IMR-90 (cell line): ENCODE data around the gene IL36RN. TPM values are rescaled to one million over a fixed set of nuclear protein-coding genes. Genes with fewer than 3 reads are reported as not detected.

Experiments used
- ATAC-seq: fragments of 200-7000 bp; cut with Tn5 transposase; 2 replicates; pipeline ENCODE4 v1.9.1; 2020; ENCODE audit warnings: low read depth, mild to moderate bottlenecking, moderate library complexity
- BruUV-seq: library from RNA; stranded (reverse); fragments of 400-500 nt; replicated peaks from 2 replicates; lab custom pipeline; 2021; lab: Mats Ljungman, UMichigan
- CTCF ChIA-PET: fragments of 300-600 bp; formaldehyde crosslinking; extraction: SDS; loops from one replicate; lab custom pipeline; 2021; ENCODE audit warnings: antibody characterized with exemption; lab: Yijun Ruan, JAX
- POLR2A ChIA-PET: fragments of 300-600 bp; sonication (Branson Sonifier 250); formaldehyde crosslinking; loops from one replicate; lab custom pipeline; 2022; ENCODE audit warnings: antibody characterized with exemption; ENCODE audit not compliant: unreplicated experiment; lab: Charles Lee
- DNase-seq: peaks from one replicate; pipeline ENCODE4 v3.0.0; 2013
- H2AFZ ChIP-seq: replicated peaks from 2 replicates; pipeline ENCODE3; 2013; ENCODE audit warnings: low read length, mild to moderate bottlenecking; ENCODE audit not compliant: poor library complexity
- H2AK5ac ChIP-seq: 2 replicates; pipeline ENCODE4 v1.6.1; 2013; ENCODE audit warnings: low read depth, low read length, inconsistent platforms
- H2AK9ac ChIP-seq: replicated peaks from 2 replicates; pipeline ENCODE3; 2013; ENCODE audit warnings: mild to moderate bottlenecking, low read depth, low read length, moderate library complexity; ENCODE audit not compliant: poor library complexity
- H2BK120ac ChIP-seq: 2 replicates; pipeline ENCODE4 v1.6.1; 2013; ENCODE audit warnings: low read depth, low read length, inconsistent platforms
- H2BK15ac ChIP-seq: 3 replicates; pipeline ENCODE4 v1.6.1; 2013; ENCODE audit warnings: low read depth, low read length, inconsistent platforms
- H2BK20ac ChIP-seq: 2 replicates; pipeline ENCODE4 v1.6.1; 2013; ENCODE audit warnings: low read depth, mild to moderate bottlenecking, inconsistent platforms, low read length, moderate library complexity
- H2BK5ac ChIP-seq: 2 replicates; pipeline ENCODE4 v1.6.1; 2013; ENCODE audit warnings: mild to moderate bottlenecking, low read depth, low read length, inconsistent platforms; ENCODE audit not compliant: poor library complexity, severe bottlenecking
- H3K14ac ChIP-seq: replicated peaks from 2 replicates; pipeline ENCODE4 v1.6.1; 2013; ENCODE audit warnings: low read depth, low read length, inconsistent platforms
- H3K18ac ChIP-seq: 2 replicates; pipeline ENCODE4 v1.6.1; 2013; ENCODE audit warnings: low read depth, low read length, control low read depth
- H3K23ac ChIP-seq: 2 replicates; pipeline ENCODE4 v1.6.1; 2013; ENCODE audit warnings: low read depth, low read length, inconsistent platforms
- H3K27ac ChIP-seq: 2 replicates; pipeline ENCODE4 v1.5.1; 2013; ENCODE audit warnings: mild to moderate bottlenecking, control low read depth, low read length; ENCODE audit not compliant: insufficient read depth
- H3K27me3 ChIP-seq: 2 replicates; pipeline ENCODE4 v1.6.1; 2013; ENCODE audit warnings: low read length; ENCODE audit not compliant: control insufficient read depth, insufficient read depth
- H3K36me3 ChIP-seq: 2 replicates; pipeline ENCODE4 v1.6.1; 2013; ENCODE audit warnings: low read length, mixed read lengths; ENCODE audit not compliant: control insufficient read depth, insufficient read depth
- H3K4ac ChIP-seq: 2 replicates; pipeline ENCODE4 v1.6.1; 2013; ENCODE audit warnings: low read depth, low read length, inconsistent platforms
- H3K4me1 ChIP-seq: 2 replicates; pipeline ENCODE4 v1.6.1; 2013; ENCODE audit warnings: low read length, mixed read lengths; ENCODE audit not compliant: control insufficient read depth, insufficient read depth
- H3K4me2 ChIP-seq: 2 replicates; pipeline ENCODE4 v1.6.1; 2013; ENCODE audit warnings: low read depth, mild to moderate bottlenecking, control low read depth, low read length, moderate library complexity
- H3K4me3 ChIP-seq: 2 replicates; pipeline ENCODE4 v1.5.1; 2013; ENCODE audit warnings: low read depth, mild to moderate bottlenecking, control low read depth, low read length, moderate library complexity; ENCODE audit not compliant: insufficient read depth
- H3K56ac ChIP-seq: 2 replicates; pipeline ENCODE4 v1.6.1; 2013; ENCODE audit warnings: low read length, inconsistent platforms; ENCODE audit not compliant: insufficient read depth; ENCODE audit errors: extremely low read depth
- H3K79me1 ChIP-seq, 2 experiments: 2 replicates each; pipeline ENCODE4 v1.6.1; 2013; ENCODE audit warnings: low read length in 2 of 2, inconsistent platforms in 1 of 2, low read depth in 1 of 2
- H3K9ac ChIP-seq: 2 replicates; pipeline ENCODE4 v1.6.1; 2013; ENCODE audit warnings: low read depth, low read length, control low read depth
- H3K9me1 ChIP-seq: 2 replicates; pipeline ENCODE4 v1.6.1; 2013; ENCODE audit warnings: low read length, inconsistent platforms; ENCODE audit not compliant: insufficient read depth
- H3K9me3 ChIP-seq: 2 replicates; pipeline ENCODE4 v1.6.1; 2013; ENCODE audit warnings: low read length; ENCODE audit not compliant: control insufficient read depth, insufficient read depth
- H4K20me1 ChIP-seq: 2 replicates; pipeline ENCODE4 v1.6.1; 2013; ENCODE audit warnings: low read length, inconsistent platforms; ENCODE audit not compliant: insufficient read depth
- H4K5ac ChIP-seq: 2 replicates; pipeline ENCODE4 v1.6.1; 2013; ENCODE audit warnings: mild to moderate bottlenecking, low read depth, low read length, control low read depth
- H4K8ac ChIP-seq, 2 experiments: 2 replicates each; pipeline ENCODE4 v1.6.1; 2013; ENCODE audit warnings: low read depth in 2 of 2, low read length in 2 of 2, control low read depth in 1 of 2, inconsistent platforms in 1 of 2
- H4K91ac ChIP-seq: 2 replicates; pipeline ENCODE4 v1.6.1; 2013; ENCODE audit warnings: low read depth, low read length, inconsistent platforms; ENCODE audit not compliant: insufficient read depth
- BHLHE40 ChIP-seq: fragments of 150-350 bp; IDR thresholded peaks from 2 replicates; pipeline ENCODE4 v1.6.1; 2016; ENCODE audit warnings: mild to moderate bottlenecking, low read depth, low read length
- CEBPB ChIP-seq: IDR thresholded peaks from 2 replicates; pipeline ENCODE4 v1.6.1; 2012; ENCODE audit warnings: low read depth, low read length, improper control_type of control experiment
- CHD1 ChIP-seq: IDR thresholded peaks from 2 replicates; pipeline ENCODE4 v1.6.1; 2012; ENCODE audit warnings: low read depth, low read length, improper control_type of control experiment
- FOS ChIP-seq: fragments of 150-350 bp; IDR thresholded peaks from 2 replicates; pipeline ENCODE4 v1.6.1; 2016; ENCODE audit warnings: low read depth, low read length
- MAFK ChIP-seq: IDR thresholded peaks from 2 replicates; pipeline ENCODE4 v1.6.1; 2012; ENCODE audit warnings: low read depth, low read length, improper control_type of control experiment
- MAZ ChIP-seq: IDR thresholded peaks from 2 replicates; pipeline ENCODE4 v1.6.1; 2012; ENCODE audit warnings: low read depth, mild to moderate bottlenecking, low read length, improper control_type of control experiment, moderate library complexity, borderline replicate concordance
- MXI1 ChIP-seq: IDR thresholded peaks from 2 replicates; pipeline ENCODE4 v1.6.1; 2012; ENCODE audit warnings: low read depth, mild to moderate bottlenecking, low read length, moderate library complexity, borderline replicate concordance
- NFE2L2 ChIP-seq: fragments of 150-350 bp; IDR thresholded peaks from 2 replicates; pipeline ENCODE4 v1.6.1; 2016; ENCODE audit warnings: low read depth, mild to moderate bottlenecking, low read length
- POLR2A ChIP-seq: IDR thresholded peaks from 2 replicates; pipeline ENCODE4 v1.6.1; 2012; ENCODE audit warnings: mild to moderate bottlenecking, low read depth, low read length
- RAD21 ChIP-seq: IDR thresholded peaks from 2 replicates; pipeline ENCODE4 v1.6.1; 2012; ENCODE audit warnings: low read length, improper control_type of control experiment
- RCOR1 ChIP-seq: IDR thresholded peaks from 2 replicates; pipeline ENCODE4 v1.6.1; 2012; ENCODE audit warnings: mild to moderate bottlenecking, low read length, improper control_type of control experiment; ENCODE audit not compliant: insufficient replicate concordance
- RFX5 ChIP-seq: IDR thresholded peaks from 2 replicates; pipeline ENCODE4 v1.8.0; 2012; ENCODE audit warnings: low read depth, mild to moderate bottlenecking, low read length, moderate library complexity
- SMC3 ChIP-seq: fragments of 150-350 bp; IDR thresholded peaks from 2 replicates; pipeline ENCODE4 v1.6.1; 2016; ENCODE audit warnings: low read depth, mild to moderate bottlenecking, antibody characterized with exemption, low read length, moderate library complexity
- WGBS, 2 experiments: methylation state at CpG; one replicate each; pipeline versions ENCODE4 v1.1.5 to v1.1.7; 2013; ENCODE audit warnings: missing lambda C conversion rate in 2 of 2; ENCODE audit not compliant: insufficient read length in 1 of 2; ENCODE audit errors: extremely low coverage in 2 of 2; 5-methylcytosine and 5-hydroxymethylcytosine counted together
- dilution Hi-C: fragments of 300-500 bp; cut with HindIII; formaldehyde crosslinking; loops from one replicate; pipeline ENCODE4 v1.14.3; 2018; ENCODE audit warnings: low sequenced_read_pairs; ENCODE audit not compliant: unreplicated experiment
- in situ Hi-C: fragments of 300-500 bp; cut with MboI; formaldehyde crosslinking; loops from 3 replicates; pipeline ENCODE4 v1.14.3; 2019; ENCODE audit warnings: low sequenced_read_pairs, inconsistent platforms, mixed read lengths
- intact Hi-C: fragments of 100-400 bp; cut with micrococcal nuclease; formaldehyde crosslinking; loops from 2 replicates; pipeline ENCODE4 v1.10.0; 2022
- polyA plus RNA-seq, 3 experiments: library from polyadenylated mRNA; depleted of rRNA; stranded (reverse); fragments of >200 nt; gene quantifications; 2 replicates each; pipeline ENCODE4 v1.2.3, GENCODE V29; 2012; ENCODE audit warnings: low replicate concordance in 1 of 3
- total RNA-seq: library from RNA; depleted of rRNA; stranded (reverse); fragments of >200 nt; gene quantifications from 2 replicates; pipeline ENCODE4 v1.2.3, GENCODE V29; 2012
- TF ChIP-seq, protein P1 (sequence below): fragments of 150-350 bp; IDR thresholded peaks from 2 replicates; pipeline ENCODE4 v1.6.1; 2016; ENCODE audit warnings: low read depth, mild to moderate bottlenecking, low read length, moderate library complexity, borderline replicate concordance
- TF ChIP-seq, protein P2 (sequence below): conservative IDR thresholded peaks from 2 replicates; pipeline ENCODE4 v1.5.1; 2012; ENCODE audit warnings: mild to moderate bottlenecking, low read depth, low read length, improper control_type of control experiment
- TF ChIP-seq, protein P3 (sequence below): fragments of 150-350 bp; IDR thresholded peaks from 2 replicates; pipeline ENCODE4 v1.6.1; 2017; ENCODE audit warnings: mild to moderate bottlenecking, antibody characterized with exemption, low read length, low read depth

IL36RN gene
- total and polyA plus RNA-seq, 2 of the 4 experiments (the other 2 are of a cell fraction): not detected

DNA sequence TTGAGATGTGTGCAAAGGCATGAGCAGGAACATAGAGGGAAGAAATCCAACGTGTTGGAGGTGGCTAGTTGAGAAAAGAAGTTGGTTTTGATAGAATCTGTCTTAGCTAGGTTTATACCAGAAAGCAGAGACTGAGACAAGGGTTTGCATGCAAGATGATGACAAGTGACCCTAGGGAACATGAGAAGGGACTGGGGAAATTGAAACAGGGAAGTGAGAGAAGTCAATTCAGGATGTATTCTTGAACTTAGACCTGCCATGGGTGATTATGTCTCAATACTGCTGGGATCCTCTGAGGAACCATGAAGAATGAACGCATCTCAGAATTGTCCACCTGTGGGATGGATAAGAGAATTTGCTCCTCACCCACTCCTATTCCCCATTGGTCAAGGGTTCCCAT, 33.3 kb upstream of the IL36RN start:
- H2BK5ac ChIP-seq: no peak overlapping the region

More for the DNA sequence above, 33.3 kb upstream of the IL36RN start:
- Histone ChIP-seq H3K4me3 (no peak overlapping the region), H2AK5ac (no peak overlapping the region), H3K9me3 (no peaks in the 10 kb centered on the region), H3K56ac (no peak overlapping the region), H3K4me2 (no peak overlapping the region), H4K20me1 (no peaks in the 10 kb centered on the region), H3K18ac (no peak overlapping the region), H3K79me1 (no peaks in the 10 kb centered on the region), H3K4me1 (no peaks in the 10 kb centered on the region), H2AFZ (no peak overlapping the region), H3K9ac (no peak overlapping the region), H3K27ac (no peak overlapping the region), H3K27me3 (peaks cover 2% of the 10 kb centered on the region; the same call in 1 of the 2 replicates), H4K91ac (no peak overlapping the region), H4K8ac (no peak overlapping the region), H2BK20ac (no peak overlapping the region), H3K23ac (no peak overlapping the region), H4K5ac (no peak overlapping the region), H3K9me1 (no peaks in the 10 kb centered on the region), H3K14ac (no peak overlapping the region), H2BK120ac (no peak overlapping the region), H3K36me3 (no peaks in the 10 kb centered on the region), H3K4ac (no peak overlapping the region), H2AK9ac (no peak overlapping the region), H2BK15ac (no peak overlapping the region)
- ChIA-PET CTCF (no interaction called here), POLR2A (no interaction called here)
- dilution Hi-C loops: no loop called here
- in situ Hi-C loops: no loop called here
- DNase-seq (no peak), ATAC-seq (no peak)
- intact Hi-C loops: no loop called here
- no peak for TF ChIP-seq RCOR1
- TF ChIP-seq RFX5: no peak
- TF ChIP-seq POLR2A: no peak
- TF ChIP-seq, protein P1, sequence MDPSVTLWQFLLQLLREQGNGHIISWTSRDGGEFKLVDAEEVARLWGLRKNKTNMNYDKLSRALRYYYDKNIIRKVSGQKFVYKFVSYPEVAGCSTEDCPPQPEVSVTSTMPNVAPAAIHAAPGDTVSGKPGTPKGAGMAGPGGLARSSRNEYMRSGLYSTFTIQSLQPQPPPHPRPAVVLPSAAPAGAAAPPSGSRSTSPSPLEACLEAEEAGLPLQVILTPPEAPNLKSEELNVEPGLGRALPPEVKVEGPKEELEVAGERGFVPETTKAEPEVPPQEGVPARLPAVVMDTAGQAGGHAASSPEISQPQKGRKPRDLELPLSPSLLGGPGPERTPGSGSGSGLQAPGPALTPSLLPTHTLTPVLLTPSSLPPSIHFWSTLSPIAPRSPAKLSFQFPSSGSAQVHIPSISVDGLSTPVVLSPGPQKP: no peak
- no peak for TF ChIP-seq SMC3
- no peak for TF ChIP-seq MXI1
- TF ChIP-seq MAZ: no peak
- no peak for TF ChIP-seq BHLHE40
- no peak for TF ChIP-seq FOS
- no peak for TF ChIP-seq CHD1
- TF ChIP-seq CEBPB: no peak
- TF ChIP-seq, protein P2, sequence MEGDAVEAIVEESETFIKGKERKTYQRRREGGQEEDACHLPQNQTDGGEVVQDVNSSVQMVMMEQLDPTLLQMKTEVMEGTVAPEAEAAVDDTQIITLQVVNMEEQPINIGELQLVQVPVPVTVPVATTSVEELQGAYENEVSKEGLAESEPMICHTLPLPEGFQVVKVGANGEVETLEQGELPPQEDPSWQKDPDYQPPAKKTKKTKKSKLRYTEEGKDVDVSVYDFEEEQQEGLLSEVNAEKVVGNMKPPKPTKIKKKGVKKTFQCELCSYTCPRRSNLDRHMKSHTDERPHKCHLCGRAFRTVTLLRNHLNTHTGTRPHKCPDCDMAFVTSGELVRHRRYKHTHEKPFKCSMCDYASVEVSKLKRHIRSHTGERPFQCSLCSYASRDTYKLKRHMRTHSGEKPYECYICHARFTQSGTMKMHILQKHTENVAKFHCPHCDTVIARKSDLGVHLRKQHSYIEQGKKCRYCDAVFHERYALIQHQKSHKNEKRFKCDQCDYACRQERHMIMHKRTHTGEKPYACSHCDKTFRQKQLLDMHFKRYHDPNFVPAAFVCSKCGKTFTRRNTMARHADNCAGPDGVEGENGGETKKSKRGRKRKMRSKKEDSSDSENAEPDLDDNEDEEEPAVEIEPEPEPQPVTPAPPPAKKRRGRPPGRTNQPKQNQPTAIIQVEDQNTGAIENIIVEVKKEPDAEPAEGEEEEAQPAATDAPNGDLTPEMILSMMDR: no peak
- TF ChIP-seq, protein P3, sequence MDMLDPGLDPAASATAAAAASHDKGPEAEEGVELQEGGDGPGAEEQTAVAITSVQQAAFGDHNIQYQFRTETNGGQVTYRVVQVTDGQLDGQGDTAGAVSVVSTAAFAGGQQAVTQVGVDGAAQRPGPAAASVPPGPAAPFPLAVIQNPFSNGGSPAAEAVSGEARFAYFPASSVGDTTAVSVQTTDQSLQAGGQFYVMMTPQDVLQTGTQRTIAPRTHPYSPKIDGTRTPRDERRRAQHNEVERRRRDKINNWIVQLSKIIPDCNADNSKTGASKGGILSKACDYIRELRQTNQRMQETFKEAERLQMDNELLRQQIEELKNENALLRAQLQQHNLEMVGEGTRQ: no peak
- TF ChIP-seq NFE2L2: no peak
- TF ChIP-seq RAD21: no peak
- no peak for TF ChIP-seq MAFK
- WGBS, 2 experiments: 10% methylated on average over 1 of the region's 2 CpGs; no CpG with 5 or more reads in 1 of the 2 experiments
- no TSS peak for BruUV-seq
